Neural crest cell (in vitro differentiated cells): ENCODE results near the gene WDR7. TPM values are rescaled to one million over a fixed set of nuclear protein-coding genes. Genes with fewer than 3 reads are reported as not detected.

Experiments used
- DNase-seq: peaks from one replicate; pipeline ENCODE4 v3.0.0; 2021; ENCODE audit warnings: low read depth, mixed read lengths, low spot score
- H3K27ac Mint-ChIP-seq: one replicate; pipeline ENCODE4 v1.8.0; 2021; ENCODE audit warnings: mild to moderate bottlenecking, mixed read lengths; ENCODE audit not compliant: unreplicated experiment
- H3K27me3 Mint-ChIP-seq: 2 replicates; pipeline ENCODE4 v1.8.0; 2021; ENCODE audit warnings: low read depth, mild to moderate bottlenecking, mixed read lengths
- H3K36me3 Mint-ChIP-seq: 2 replicates; pipeline ENCODE4 v1.8.0; 2021; ENCODE audit warnings: low read depth, mild to moderate bottlenecking, mixed read lengths
- H3K4me1 Mint-ChIP-seq: 2 replicates; pipeline ENCODE4 v1.8.0; 2021; ENCODE audit warnings: mixed read lengths
- H3K4me3 Mint-ChIP-seq: one replicate; pipeline ENCODE4 v1.8.0; 2021; ENCODE audit warnings: mild to moderate bottlenecking, mixed read lengths
- H3K9me3 Mint-ChIP-seq: 2 replicates; pipeline ENCODE4 v1.8.0; 2021; ENCODE audit warnings: mixed read lengths
- total RNA-seq: library from RNA; stranded (reverse); gene quantifications from 2 replicates; pipeline ENCODE4 v1.2.1, GENCODE V29; 2021
- TF ChIP-seq, protein P1 (sequence below): fragments of 200-600 bp; sonication (generic); conservative IDR thresholded peaks from 2 replicates; pipeline ENCODE4 v1.5.0; 2021; ENCODE audit warnings: antibody characterized with exemption, mild to moderate bottlenecking

Gene WDR7
- total RNA-seq, 1 donor from 2014 or later: 17.3 TPM

- Mint-ChIP-seq H3K36me3 (peaks cover 15% of the 10 kb centered on the region), H3K27ac (no peak overlapping the region), H3K9me3 (peaks cover 8% of the 10 kb centered on the region), H3K4me1 (peaks cover 42% of the 10 kb centered on the region), H3K4me3 (peak overlapping the region; percentile 47), H3K27me3 (no peaks in the 10 kb centered on the region)
- TF ChIP-seq, protein P1, sequence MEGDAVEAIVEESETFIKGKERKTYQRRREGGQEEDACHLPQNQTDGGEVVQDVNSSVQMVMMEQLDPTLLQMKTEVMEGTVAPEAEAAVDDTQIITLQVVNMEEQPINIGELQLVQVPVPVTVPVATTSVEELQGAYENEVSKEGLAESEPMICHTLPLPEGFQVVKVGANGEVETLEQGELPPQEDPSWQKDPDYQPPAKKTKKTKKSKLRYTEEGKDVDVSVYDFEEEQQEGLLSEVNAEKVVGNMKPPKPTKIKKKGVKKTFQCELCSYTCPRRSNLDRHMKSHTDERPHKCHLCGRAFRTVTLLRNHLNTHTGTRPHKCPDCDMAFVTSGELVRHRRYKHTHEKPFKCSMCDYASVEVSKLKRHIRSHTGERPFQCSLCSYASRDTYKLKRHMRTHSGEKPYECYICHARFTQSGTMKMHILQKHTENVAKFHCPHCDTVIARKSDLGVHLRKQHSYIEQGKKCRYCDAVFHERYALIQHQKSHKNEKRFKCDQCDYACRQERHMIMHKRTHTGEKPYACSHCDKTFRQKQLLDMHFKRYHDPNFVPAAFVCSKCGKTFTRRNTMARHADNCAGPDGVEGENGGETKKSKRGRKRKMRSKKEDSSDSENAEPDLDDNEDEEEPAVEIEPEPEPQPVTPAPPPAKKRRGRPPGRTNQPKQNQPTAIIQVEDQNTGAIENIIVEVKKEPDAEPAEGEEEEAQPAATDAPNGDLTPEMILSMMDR: no peak
- DNase-seq: no peak
These were observed 16.2 kb upstream of the WDR7 start for GRCh38 chr18:56635007-56635406.

GRCh38 chr18:56637176-56637575 is 14.0 kb upstream of the WDR7 start:
- TF ChIP-seq, protein P1: no peak
- peaks cover 42% of the 10 kb centered on the region for H3K4me1 Mint-ChIP-seq
- H3K36me3 Mint-ChIP-seq: peaks cover 12% of the 10 kb centered on the region

DNA sequence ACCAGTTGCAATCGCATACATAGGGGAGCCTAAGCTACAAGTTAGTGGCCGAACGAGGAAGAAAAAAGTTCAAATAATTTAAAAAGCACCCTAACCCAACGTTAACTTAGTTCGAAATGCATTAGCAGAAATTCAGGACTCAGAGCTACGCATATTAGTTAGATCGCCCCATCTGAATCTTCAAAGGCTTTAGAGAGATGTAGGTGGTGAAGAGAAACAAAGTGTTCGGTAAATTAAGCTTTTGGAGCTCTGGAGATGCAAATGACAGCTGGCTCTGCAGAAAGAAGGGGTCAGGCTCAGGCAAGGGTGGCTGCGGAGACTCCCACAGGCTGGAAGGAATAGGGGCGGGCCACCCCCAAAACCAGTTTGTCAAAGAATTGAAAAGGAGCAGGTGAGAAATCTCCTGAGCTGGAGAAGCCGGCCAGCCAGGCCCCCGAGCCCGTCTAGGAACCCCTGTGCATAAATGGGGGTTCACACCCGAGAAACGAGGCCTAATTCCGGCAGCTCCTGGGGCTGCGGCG is 13.4 kb upstream of the WDR7 start:
- no peak for DNase-seq
- Mint-ChIP-seq H3K27ac (peak overlapping the region; percentile 100), H3K4me1 (peaks cover 42% of the 10 kb centered on the region), H3K9me3 (peaks cover 8% of the 10 kb centered on the region), H3K36me3 (peaks cover 12% of the 10 kb centered on the region), H3K27me3 (no peaks in the 10 kb centered on the region), H3K4me3 (peak overlapping the region; percentile 99)
- TF ChIP-seq, protein P1: no peak

More at GRCh38 chr18:56637176-56637575, 14.0 kb upstream of the WDR7 start:
- peaks cover 8% of the 10 kb centered on the region for H3K9me3 Mint-ChIP-seq
- no peak for DNase-seq
- H3K4me3 Mint-ChIP-seq: peak overlapping the region; percentile 99
- H3K27ac Mint-ChIP-seq: peak overlapping the region; percentile 100
- H3K27me3 Mint-ChIP-seq: no peaks in the 10 kb centered on the region

GRCh38 chr18:56638232-56639103 is 12.7 kb upstream of the WDR7 start, which contains the start of gene TXNL1:
TXNL1 (minus strand) TSS chr18:56638592; CDS start chr18:56638440, 152 bp downstream.
- peaks cover 42% of the 10 kb centered on the region for H3K4me1 Mint-ChIP-seq
- H3K9me3 Mint-ChIP-seq: peaks cover 8% of the 10 kb centered on the region
- peaks cover 12% of the 10 kb centered on the region for H3K36me3 Mint-ChIP-seq
- H3K27ac Mint-ChIP-seq: peak within 1 kb of the TSS; percentile 100
- H3K4me3 Mint-ChIP-seq: peak within 1 kb of the TSS; percentile 99
- peak; percentile 97 for DNase-seq
- no peaks in the 10 kb centered on the region for H3K27me3 Mint-ChIP-seq
- TF ChIP-seq, protein P1: no peak

DNA sequence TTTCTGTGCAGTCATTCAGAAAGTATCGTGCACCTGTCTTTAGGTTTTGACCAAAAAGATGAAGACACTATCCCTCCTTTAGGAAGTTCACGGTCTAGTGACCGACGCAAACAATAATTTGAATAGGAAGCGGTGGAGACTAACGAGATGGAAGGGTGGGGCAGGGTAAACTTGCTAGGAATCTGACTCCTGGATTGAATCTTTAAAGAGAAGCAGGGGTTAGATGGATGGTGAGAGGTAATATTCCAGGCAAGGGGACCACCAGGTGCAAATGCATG is 12.1 kb upstream of the WDR7 start:
- H3K36me3 Mint-ChIP-seq: peaks cover 12% of the 10 kb centered on the region
- peaks cover 42% of the 10 kb centered on the region for H3K4me1 Mint-ChIP-seq
- peak overlapping the region; percentile 100 for H3K27ac Mint-ChIP-seq
- no peaks in the 10 kb centered on the region for H3K27me3 Mint-ChIP-seq
- no peak for DNase-seq
- TF ChIP-seq, protein P1: no peak
- H3K9me3 Mint-ChIP-seq: peaks cover 8% of the 10 kb centered on the region
- H3K4me3 Mint-ChIP-seq: peak overlapping the region; percentile 99
